ENCODE measurements around the gene FN3KRP. TPM values are rescaled to one million over a fixed set of nuclear protein-coding genes. Genes with fewer than 3 reads are reported as not detected.

The FN3KRP gene
- total and polyA plus RNA-seq, 2 donors (not counting 1 experiment from before 2014, with no cell fraction given): 16.8 to 44.2 TPM

DNA sequence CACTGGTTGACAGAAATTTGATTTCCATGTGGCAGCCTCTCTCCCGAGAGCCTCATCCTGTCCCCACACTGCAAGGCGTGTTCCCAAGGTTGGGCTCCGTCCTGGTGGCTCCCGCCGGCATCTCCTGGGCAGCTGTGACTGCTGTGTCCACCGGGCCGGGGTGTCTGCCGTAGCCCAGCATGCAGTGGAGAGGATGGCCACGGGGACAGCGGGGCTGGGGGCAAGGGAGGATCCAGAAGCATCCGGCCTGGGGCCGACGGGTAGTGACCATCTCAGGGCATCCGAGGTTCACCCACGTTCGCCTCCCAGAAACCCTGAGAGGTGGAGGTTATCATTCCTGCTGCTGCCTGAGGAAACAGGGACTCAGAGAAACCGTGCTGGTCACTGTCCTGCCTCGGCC lies 10.8 kb upstream of the FN3KRP start:
- Histone ChIP-seq H3K79me2 (ENCODE audit: control insufficient read depth, insufficient read depth, low read length) (no peaks in the 10 kb centered on the region), H3K36me3 (replicated peaks in 1 of 2; ENCODE audit: control extremely low read depth in 1 of 2, control insufficient read depth in 1 of 2, extremely low read depth in 1 of 2, insufficient read depth in 2 of 2, low read length in 1 of 2) (no peaks in the 10 kb centered on the region), H2AFZ (ENCODE audit: insufficient read depth, low read depth, low read length, poor library complexity, severe bottlenecking) (no peak overlapping the region), H3K27ac (ENCODE audit: low read length in 2 of 2) (no peak overlapping the region), H3K9me3 (ENCODE audit: control extremely low read depth in 1 of 3, control insufficient read depth in 2 of 3, insufficient read depth in 1 of 3, low read length in 2 of 3) (no peaks in the 10 kb centered on the region), H3K4me1 (ENCODE audit: control insufficient read depth in 2 of 2, insufficient read depth in 2 of 2, low read length in 2 of 2) (peaks cover 3 to 20% of the 10 kb centered on the region in 2 donors), H4K20me1 (ENCODE audit: control insufficient read depth, insufficient read depth, low read length, poor library complexity, severe bottlenecking) (no peaks in the 10 kb centered on the region), H3K27me3 (replicated peaks in 1 of 4; ENCODE audit: control extremely low read depth in 1 of 4, control insufficient read depth in 3 of 4, insufficient read depth in 4 of 4, low read length in 3 of 4) (no peaks in the 10 kb centered on the region), H3K4me2 (replicated peaks; ENCODE audit: low read depth, low read length, poor library complexity, severe bottlenecking) (no peak overlapping the region), H3K9ac (ENCODE audit: low read length) (no peak overlapping the region), H3K4me3 (ENCODE audit: control extremely low read depth in 1 of 5, extremely low read depth in 1 of 5, insufficient read depth in 1 of 5, low read depth in 2 of 5, low read length in 4 of 5) (no peak overlapping the region)
- intact Hi-C loops (cut with micrococcal nuclease): no loop called here
- 97% methylated on average over 17 of the region's 18 CpGs for WGBS (ENCODE audit: insufficient coverage)
- POLR2A ChIA-PET: no interaction called here
- DNase-seq (no peak), ATAC-seq (ENCODE audit: low read depth) (no peak)
- H3K9me3 Mint-ChIP-seq (ENCODE audit: insufficient read depth): no peaks in the 10 kb centered on the region
- H3K4me1 Mint-ChIP-seq: peaks cover 9% of the 10 kb centered on the region
- CTCF ChIA-PET: no interaction called here
- no peak for TF ChIP-seq EZH2 (IDR thresholded peaks at IDR 0.05; ENCODE audit: borderline replicate concordance, insufficient read depth, low read depth, low read length, poor library complexity, severe bottlenecking)
- TF ChIP-seq, protein P1, sequence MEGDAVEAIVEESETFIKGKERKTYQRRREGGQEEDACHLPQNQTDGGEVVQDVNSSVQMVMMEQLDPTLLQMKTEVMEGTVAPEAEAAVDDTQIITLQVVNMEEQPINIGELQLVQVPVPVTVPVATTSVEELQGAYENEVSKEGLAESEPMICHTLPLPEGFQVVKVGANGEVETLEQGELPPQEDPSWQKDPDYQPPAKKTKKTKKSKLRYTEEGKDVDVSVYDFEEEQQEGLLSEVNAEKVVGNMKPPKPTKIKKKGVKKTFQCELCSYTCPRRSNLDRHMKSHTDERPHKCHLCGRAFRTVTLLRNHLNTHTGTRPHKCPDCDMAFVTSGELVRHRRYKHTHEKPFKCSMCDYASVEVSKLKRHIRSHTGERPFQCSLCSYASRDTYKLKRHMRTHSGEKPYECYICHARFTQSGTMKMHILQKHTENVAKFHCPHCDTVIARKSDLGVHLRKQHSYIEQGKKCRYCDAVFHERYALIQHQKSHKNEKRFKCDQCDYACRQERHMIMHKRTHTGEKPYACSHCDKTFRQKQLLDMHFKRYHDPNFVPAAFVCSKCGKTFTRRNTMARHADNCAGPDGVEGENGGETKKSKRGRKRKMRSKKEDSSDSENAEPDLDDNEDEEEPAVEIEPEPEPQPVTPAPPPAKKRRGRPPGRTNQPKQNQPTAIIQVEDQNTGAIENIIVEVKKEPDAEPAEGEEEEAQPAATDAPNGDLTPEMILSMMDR (IDR thresholded peaks at IDR 0.05): no peak
- H3K27me3 Mint-ChIP-seq: no peaks in the 10 kb centered on the region
- H3K27ac Mint-ChIP-seq: no peak overlapping the region
- H3K4me3 Mint-ChIP-seq: no peak overlapping the region

DNA sequence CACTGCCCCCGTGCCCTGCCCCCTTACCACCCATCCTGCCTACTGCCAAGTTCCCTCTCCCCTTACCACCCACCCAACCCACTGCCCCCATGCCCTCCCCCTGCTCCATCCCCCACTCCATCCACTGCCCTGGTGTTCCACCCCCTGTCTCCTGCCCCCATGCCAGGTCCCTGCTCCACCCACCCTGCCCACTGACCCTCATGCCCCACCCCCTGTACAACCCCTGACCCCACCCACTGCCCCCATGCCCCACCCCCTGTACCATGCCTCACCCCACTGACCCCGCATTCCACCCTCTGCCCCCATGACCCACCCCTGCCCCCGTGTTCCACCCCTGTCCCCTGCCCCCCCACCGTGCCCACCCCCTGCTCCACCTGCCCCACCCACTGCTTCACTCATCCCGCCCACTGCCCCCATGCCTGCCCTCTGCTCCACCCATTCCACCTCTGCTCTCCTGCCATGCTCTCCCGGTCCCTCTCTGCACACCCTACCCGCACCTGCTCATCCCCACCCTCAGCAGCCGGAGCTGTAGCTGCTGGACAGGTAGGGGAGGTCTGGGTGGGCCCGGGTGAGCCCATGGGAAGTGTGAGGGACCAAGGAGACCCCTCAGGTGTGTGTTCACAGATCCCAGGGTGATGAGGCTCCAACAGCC lies 7.4 kb upstream of the FN3KRP start:
- no peaks in the 10 kb centered on the region for H3K79me2 ChIP-seq (ENCODE audit: control insufficient read depth, insufficient read depth, low read length)
- no peak overlapping the region for H3K27ac Mint-ChIP-seq
- ChIA-PET POLR2A (no interaction called here), CTCF (no interaction called here)
- H3K36me3 ChIP-seq (replicated peaks in 1 of 2; ENCODE audit: control extremely low read depth in 1 of 2, control insufficient read depth in 1 of 2, extremely low read depth in 1 of 2, insufficient read depth in 2 of 2, low read length in 1 of 2): no peaks in the 10 kb centered on the region
- intact Hi-C loops (cut with micrococcal nuclease): no loop called here
- H3K4me2 ChIP-seq (replicated peaks; ENCODE audit: low read depth, low read length, poor library complexity, severe bottlenecking): no peak overlapping the region
- H3K4me1 Mint-ChIP-seq: peaks cover 9% of the 10 kb centered on the region
- TF ChIP-seq, protein P1 (IDR thresholded peaks at IDR 0.05): no peak
- TF ChIP-seq EZH2 (IDR thresholded peaks at IDR 0.05; ENCODE audit: borderline replicate concordance, insufficient read depth, low read depth, low read length, poor library complexity, severe bottlenecking): no peak
- H3K27me3 ChIP-seq (replicated peaks in 1 of 4; ENCODE audit: control extremely low read depth in 1 of 4, control insufficient read depth in 3 of 4, insufficient read depth in 4 of 4, low read length in 3 of 4): no peaks in the 10 kb centered on the region
- H3K4me3 ChIP-seq (ENCODE audit: control extremely low read depth in 1 of 5, extremely low read depth in 1 of 5, insufficient read depth in 1 of 5, low read depth in 2 of 5, low read length in 4 of 5): no peak overlapping the region
- no peaks in the 10 kb centered on the region for H3K9me3 Mint-ChIP-seq (ENCODE audit: insufficient read depth)
- no peak overlapping the region for H3K4me3 Mint-ChIP-seq
- 75% methylated on average over 2 of the region's 9 CpGs for WGBS (ENCODE audit: insufficient coverage)
- H3K9me3 ChIP-seq (ENCODE audit: control extremely low read depth in 1 of 3, control insufficient read depth in 2 of 3, insufficient read depth in 1 of 3, low read length in 2 of 3): no peaks in the 10 kb centered on the region
- ATAC-seq (ENCODE audit: low read depth): no peak
- H2AFZ ChIP-seq (ENCODE audit: insufficient read depth, low read depth, low read length, poor library complexity, severe bottlenecking): no peak overlapping the region
- H3K27me3 Mint-ChIP-seq: no peaks in the 10 kb centered on the region
- peaks cover 3 to 20% of the 10 kb centered on the region in 2 donors for H3K4me1 ChIP-seq (ENCODE audit: control insufficient read depth in 2 of 2, insufficient read depth in 2 of 2, low read length in 2 of 2)
- H3K9ac ChIP-seq (ENCODE audit: low read length): no peak overlapping the region
- no peak overlapping the region for H3K27ac ChIP-seq (ENCODE audit: low read length in 2 of 2)
- DNase-seq: no peak
- H4K20me1 ChIP-seq (ENCODE audit: control insufficient read depth, insufficient read depth, low read length, poor library complexity, severe bottlenecking): no peaks in the 10 kb centered on the region
